Measurements from ENCODE around the gene RAD9A.

Gene RAD9A

DNA sequence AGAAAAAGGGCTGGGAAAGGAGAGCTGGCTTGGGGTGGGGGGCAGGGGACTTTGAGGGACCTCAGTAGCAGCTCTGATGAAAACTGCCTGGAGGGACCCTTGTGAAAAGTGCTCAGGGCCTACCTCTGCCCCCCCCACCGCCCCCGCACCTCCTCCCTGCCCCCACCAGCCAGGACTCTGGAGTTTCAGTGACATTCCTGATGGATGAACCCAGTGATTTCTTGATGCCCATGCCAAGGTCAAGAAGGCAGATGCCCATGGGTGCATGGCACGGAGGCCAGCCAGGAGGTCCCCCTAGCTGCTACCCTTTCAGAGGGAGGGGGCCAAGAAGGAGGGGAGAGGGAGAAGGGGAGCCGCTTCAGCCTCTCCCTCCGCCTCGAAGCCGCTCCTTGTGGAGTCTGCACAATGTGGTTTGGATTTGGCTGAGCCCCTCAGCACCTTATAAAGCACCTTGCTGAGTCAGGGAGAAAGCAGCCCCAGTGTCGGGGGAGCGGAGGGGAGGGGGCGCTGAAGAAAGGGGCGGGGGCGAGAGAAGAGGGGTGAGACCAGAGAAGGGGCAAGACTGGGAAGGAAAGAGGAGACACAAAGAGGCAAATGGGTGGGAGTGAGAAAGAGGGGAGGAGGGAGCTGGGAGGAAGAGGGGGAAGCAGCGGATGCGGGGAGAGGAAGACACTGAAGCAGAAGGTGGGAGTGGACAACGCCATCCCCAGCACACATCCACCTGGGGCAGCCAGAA lies 16.3 kb upstream of the RAD9A start:
- no peak for DNase-seq

DNA sequence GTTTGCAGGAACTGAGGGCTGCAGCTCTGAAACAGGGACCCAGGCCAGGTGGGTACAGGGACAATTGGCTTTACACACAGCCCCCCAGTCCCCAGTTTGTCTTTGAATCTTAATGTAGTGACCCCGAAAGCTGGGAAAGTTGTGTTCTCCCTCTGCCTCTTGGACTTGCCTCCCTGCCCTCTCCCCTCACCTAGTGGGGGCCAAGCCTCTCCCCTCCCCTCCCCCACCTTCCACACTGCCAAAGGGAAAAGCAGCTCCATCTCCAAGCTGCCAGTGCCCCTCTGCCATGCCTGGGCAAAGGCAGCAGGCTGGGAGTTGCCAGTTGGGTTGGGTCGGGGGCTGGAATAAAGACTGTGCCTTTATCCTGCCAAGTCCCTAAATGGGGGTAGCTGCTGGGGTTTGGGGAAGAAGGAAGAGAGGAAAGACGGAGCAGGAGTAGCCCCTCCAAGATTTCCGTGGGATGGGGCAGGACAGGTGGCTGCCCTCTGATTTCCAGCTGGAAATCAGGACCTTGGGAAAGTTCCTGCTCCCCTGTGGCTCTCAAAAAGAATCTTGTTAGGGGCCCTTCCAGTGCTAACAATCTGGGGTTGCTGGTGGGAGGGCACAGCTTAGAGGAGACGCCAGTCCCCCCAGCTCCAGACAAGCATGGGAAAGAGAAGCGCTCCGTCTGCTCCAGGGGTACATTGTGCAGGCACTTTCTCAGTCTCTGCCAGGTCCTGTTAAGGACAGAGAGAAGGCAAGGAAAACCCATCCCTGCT lies 15.5 kb upstream of the RAD9A start:
- DNase-seq = no peak

DNA sequence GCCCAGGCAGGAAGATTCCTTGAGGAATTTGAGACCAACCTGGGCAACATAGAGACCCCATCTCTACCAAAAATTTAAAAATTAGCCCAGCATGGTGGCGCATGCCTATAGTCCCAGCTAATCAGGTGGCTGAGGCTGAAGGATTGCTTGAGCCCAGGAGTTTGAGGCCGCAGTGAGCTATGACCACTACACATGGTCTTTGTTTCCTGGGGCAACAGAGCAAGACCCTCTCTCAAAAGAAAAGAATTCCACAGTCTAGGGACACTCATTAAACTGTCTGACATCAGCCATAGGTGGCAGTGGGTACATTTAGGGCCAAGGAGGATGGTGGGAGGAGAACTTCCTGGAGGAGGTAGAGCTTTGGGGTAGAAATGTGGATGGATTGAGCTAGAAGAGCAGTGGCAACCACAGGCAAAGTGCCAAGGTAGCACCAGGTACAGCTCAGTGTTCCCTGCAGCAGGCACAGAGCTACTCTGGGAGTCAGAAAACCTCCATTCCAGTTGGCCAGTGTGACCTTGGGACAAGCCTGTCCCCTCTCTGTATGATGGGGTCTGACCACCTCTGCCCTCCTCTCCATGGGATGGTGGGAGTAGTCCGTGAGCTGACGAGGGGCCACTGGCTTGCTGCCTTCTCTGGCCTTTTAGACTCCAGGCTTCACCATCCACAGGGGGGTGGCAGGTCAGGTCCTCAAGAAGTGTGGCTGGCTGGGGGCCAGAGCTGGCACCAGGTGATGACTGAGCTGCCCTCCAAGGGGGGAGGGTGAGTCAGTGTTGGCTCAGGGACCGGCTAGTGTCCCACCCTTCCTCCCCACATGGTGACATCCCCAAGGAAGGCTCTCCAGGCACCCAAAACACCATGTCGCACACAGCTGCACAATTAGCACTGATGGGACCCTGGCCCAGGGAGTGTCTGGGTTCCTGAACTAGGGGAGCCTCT lies 14.6 kb upstream of the RAD9A start:
- no peak for DNase-seq

- DNase-seq = no peak
Measured at GRCh38 chr11:67378544-67378943, 13.2 kb upstream of the RAD9A start.

DNA sequence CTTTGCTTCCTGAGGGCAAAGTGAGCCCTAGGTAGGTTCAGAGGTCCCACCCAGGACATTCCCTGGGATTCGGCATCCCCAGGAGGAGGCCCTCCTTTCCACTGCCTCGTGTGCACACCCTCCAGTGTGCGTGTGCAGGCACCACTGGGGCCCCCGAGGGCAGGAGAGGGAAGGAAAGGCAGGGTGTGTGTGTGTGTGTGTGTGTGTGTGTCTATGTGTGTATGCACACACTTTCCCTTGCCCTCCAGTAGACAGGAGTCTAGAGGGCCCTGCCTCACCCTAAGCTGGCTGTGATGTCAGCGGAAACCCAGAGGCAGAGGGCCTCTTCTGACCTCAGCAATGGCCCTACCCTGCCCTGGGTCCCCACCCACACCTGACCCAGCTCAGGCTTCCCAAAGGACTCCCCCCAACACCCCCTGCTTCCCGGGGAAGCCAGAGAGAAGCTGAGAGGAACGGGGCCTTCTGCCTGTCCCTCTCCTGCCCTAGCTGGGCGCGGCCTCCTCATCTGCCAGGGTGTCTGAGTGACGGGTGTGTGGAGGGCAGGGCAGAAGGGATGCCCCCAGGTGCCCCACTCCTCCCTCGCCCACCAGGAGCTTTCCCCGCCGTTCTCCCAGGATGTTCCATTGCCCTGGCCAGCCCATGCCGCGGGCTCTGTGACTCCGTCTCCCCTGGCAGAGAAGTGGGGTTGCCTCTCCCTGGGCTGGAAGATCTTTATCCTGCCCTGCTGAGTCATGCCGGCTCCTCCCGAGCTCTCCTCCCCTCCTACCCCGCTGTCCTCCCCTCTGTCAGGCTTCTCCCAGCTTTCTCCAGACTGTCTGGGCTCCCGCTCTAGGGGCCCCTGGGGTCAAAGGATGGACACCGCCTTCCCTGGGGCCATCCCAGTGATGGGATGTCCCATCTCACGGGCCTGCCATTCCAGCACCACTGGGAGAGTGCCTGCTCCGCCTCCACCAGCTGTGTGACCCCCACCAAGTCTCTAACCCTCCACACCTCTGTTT lies 12.4 kb upstream of the RAD9A start:
- no peak for DNase-seq

GRCh38 chr11:67381244-67381972 lies 10.4 kb upstream of the RAD9A start:
- no peak for DNase-seq

GRCh38 chr11:67382276-67383136 lies 9.3 kb upstream of the RAD9A start:
- peak; percentile 93 for DNase-seq

- DNase-seq = no peak
Measured at GRCh38 chr11:67384851-67385366, 6.9 kb upstream of the RAD9A start.

DNA sequence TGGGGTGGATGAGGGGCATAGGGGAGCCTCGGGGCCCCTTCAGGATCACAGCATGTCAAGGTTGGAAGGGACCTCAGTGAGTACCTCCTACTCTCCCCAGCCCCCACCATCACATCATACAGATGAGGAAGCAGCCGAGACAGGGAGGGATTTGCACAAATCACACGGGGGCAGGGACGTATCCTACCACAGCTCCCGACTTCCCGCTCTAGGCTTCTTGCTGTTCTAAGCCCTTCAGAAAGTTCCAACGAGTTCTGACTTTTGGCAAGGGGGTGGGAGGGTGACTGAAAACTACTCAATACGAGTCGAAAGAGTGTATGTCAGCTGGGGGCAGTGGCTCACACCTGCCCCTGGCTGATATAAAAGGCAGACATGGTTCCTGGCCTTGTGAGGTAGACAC lies 4.7 kb upstream of the RAD9A start:
- no peak for DNase-seq

GRCh38 chr11:67387518-67387917 lies 4.3 kb upstream of the RAD9A start:
- DNase-seq = no peak

DNA sequence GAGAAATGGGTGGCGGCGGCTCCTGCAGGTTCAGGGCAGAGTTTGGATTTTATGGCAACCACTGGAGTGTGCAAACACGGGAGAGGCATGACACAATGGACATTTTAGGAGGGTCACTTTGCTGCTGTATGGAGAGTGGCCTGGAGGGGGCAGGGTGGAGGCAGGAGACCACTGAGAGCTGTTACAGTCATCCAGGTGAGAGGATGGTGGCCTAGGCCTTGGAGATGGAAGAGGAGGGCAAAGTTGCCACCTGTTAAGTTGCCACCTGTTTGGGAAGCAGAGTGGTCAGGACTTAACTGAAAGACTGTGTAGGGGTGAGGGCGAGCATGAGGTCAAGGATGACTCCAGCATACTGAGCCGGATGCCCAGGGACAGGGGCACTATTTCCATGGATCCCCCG lies 2.3 kb upstream of the RAD9A start:
- DNase-seq = peak; percentile 83

DNA sequence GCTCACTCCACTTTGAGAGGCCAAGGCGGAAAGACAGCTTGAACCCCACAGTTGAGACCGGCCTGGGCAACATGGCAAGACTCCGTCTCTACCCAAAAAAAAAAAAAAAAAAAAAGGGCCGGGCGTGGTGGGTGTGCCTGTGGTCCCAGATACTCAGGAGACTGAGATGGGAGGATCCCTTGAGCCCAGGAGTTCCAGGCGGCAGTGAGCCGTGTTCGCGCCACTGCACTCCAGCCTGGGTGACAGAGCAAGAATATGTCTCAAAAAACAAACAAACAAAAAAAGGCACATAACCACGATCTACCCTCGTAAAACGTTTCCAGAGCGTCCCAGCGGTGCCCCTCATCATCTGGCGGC lies 861 bp upstream of the RAD9A start:
- DNase-seq = no peak

- no peak for DNase-seq
Measured at GRCh38 chr11:67392183-67392715, 463 bp downstream of the RAD9A start.

DNA sequence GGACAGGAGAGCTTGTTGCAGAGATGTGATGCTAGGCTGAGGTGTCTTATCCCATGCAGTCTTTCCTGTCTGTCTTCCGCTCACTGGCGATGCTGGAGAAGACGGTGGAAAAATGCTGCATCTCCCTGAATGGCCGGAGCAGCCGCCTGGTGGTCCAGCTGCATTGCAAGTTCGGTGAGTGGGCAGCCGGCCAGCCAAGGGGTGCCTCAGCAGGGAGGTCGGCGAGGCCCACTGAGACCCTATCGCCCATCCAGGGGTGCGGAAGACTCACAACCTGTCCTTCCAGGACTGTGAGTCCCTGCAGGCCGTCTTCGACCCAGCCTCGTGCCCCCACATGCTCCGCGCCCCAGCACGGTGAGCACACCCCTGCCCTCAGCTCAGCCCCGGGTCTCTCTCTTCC lies 1.7 kb downstream of the RAD9A start:
- DNase-seq = no peak

- no peak for DNase-seq
Measured at GRCh38 chr11:67393990-67394389, 2.2 kb downstream of the RAD9A start.

- DNase-seq = no peak
Measured at GRCh38 chr11:67395555-67396258, 3.9 kb downstream of the RAD9A start.

GRCh38 chr11:67396259-67396581 lies 4.4 kb downstream of the RAD9A start:
- no peak for DNase-seq

GRCh38 chr11:67396587-67397389 lies 5.0 kb downstream of the RAD9A start:
- no peak for DNase-seq

DNA sequence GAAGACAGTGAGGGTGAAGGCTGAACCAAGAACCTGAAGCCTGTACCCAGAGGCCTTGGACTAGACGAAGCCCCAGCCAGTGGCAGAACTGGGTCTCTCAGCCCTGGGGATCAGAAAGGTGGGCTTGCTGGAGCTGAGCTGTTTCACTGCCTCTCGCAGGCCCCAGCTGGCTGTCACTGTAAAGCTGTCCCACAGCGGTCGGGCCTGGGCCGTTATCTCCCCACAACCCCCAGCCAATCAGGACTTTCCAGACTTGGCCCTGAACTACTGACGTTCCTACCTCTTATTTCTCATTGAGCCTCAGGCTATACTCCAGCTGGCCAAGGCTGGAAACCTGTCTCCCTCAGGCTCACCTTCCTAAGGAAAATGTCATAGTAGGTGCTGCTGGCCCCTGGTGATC lies 5.8 kb downstream of the RAD9A start:
- DNase-seq = no peak
